Astrocyte (in vitro differentiated cells and primary cell): ENCODE results near the gene HYLS1. TPM values are rescaled to one million over a fixed set of nuclear protein-coding genes. Genes with fewer than 3 reads are reported as not detected.

Experiments
- DNase-seq: peaks from one replicate; pipeline ENCODE4 v3.0.0-alpha.2; 2010; ENCODE audit warnings: low read depth
- FAIRE-seq: peaks from 2 replicates; lab custom pipeline; 2011; peaks lifted over from hg19 to GRCh38; lab: Jason Lieb, UNC
- H2AFZ ChIP-seq: 2 replicates; pipeline ENCODE4 v1.6.0; 2012; ENCODE audit warnings: low read depth, low read length, inconsistent platforms
- H3K27ac ChIP-seq: 2 replicates; pipeline ENCODE4 v1.5.1; 2011; ENCODE audit warnings: low read depth, low read length, inconsistent platforms
- H3K27me3 ChIP-seq: 2 replicates; pipeline ENCODE4 v1.6.0; 2011; ENCODE audit warnings: low read length, inconsistent platforms; ENCODE audit not compliant: insufficient read depth
- H3K36me3 ChIP-seq: 2 replicates; pipeline ENCODE4 v1.5.1; 2011; ENCODE audit warnings: low read length, inconsistent platforms; ENCODE audit not compliant: insufficient read depth
- H3K4me1 ChIP-seq: 2 replicates; pipeline ENCODE4 v1.5.1; 2011; ENCODE audit warnings: low read length, inconsistent platforms; ENCODE audit not compliant: insufficient read depth
- H3K4me2 ChIP-seq: 2 replicates; pipeline ENCODE4 v1.6.0; 2012; ENCODE audit warnings: low read length, inconsistent platforms
- H3K4me3 ChIP-seq: 2 replicates; pipeline ENCODE4 v1.5.1; 2011; ENCODE audit warnings: low read depth, mild to moderate bottlenecking, low read length, inconsistent platforms; ENCODE audit not compliant: insufficient read depth
- H3K79me2 ChIP-seq: 2 replicates; pipeline ENCODE4 v1.6.0; 2012; ENCODE audit warnings: mild to moderate bottlenecking, low read length, inconsistent platforms; ENCODE audit not compliant: insufficient read depth
- H3K9ac ChIP-seq: 2 replicates; pipeline ENCODE4 v1.6.0; 2012; ENCODE audit warnings: mild to moderate bottlenecking, low read length, inconsistent platforms
- H3K9me3 ChIP-seq: 2 replicates; pipeline ENCODE4 v1.5.1; 2012; ENCODE audit warnings: low read depth, mild to moderate bottlenecking, low read length, inconsistent platforms; ENCODE audit not compliant: insufficient read depth
- H4K20me1 ChIP-seq: 2 replicates; pipeline ENCODE4 v1.6.0; 2012; ENCODE audit warnings: low read length, inconsistent platforms; ENCODE audit not compliant: insufficient read depth
- H3K27ac Mint-ChIP-seq: one replicate; pipeline ENCODE4 v1.8.0; 2021; ENCODE audit warnings: mild to moderate bottlenecking, mixed read lengths; ENCODE audit not compliant: unreplicated experiment
- H3K27me3 Mint-ChIP-seq: one replicate; pipeline ENCODE4 v1.8.0; 2021; ENCODE audit warnings: low read depth, mixed read lengths; ENCODE audit not compliant: unreplicated experiment
- H3K36me3 Mint-ChIP-seq: one replicate; pipeline ENCODE4 v1.8.0; 2021; ENCODE audit warnings: low read depth, mixed read lengths; ENCODE audit not compliant: unreplicated experiment
- H3K4me1 Mint-ChIP-seq: one replicate; pipeline ENCODE4 v1.8.0; 2021; ENCODE audit warnings: low read depth, mixed read lengths; ENCODE audit not compliant: unreplicated experiment
- H3K4me3 Mint-ChIP-seq: one replicate; pipeline ENCODE4 v1.8.0; 2021; ENCODE audit warnings: mild to moderate bottlenecking, moderate library complexity, mixed read lengths; ENCODE audit not compliant: unreplicated experiment
- H3K9me3 Mint-ChIP-seq: one replicate; pipeline ENCODE4 v1.8.0; 2021; ENCODE audit warnings: mild to moderate bottlenecking, mixed read lengths; ENCODE audit not compliant: unreplicated experiment
- CTCF ChIP-seq: IDR thresholded peaks from 2 replicates; pipeline ENCODE4 v1.5.1; 2011; ENCODE audit warnings: low read depth, mild to moderate bottlenecking, inconsistent platforms, low read length, moderate library complexity; ENCODE audit not compliant: insufficient read depth
- EZH2 ChIP-seq: IDR thresholded peaks from 2 replicates; pipeline ENCODE4 v1.6.1; 2012; ENCODE audit warnings: mild to moderate bottlenecking, low read length, inconsistent platforms; ENCODE audit not compliant: insufficient read depth
- total RNA-seq: library from RNA; stranded (reverse); gene quantifications from 2 replicates; pipeline ENCODE4 v1.2.1, GENCODE V29; 2021

Gene HYLS1
- total RNA-seq, 1 donor from 2014 or later = 3.2 TPM

DNA sequence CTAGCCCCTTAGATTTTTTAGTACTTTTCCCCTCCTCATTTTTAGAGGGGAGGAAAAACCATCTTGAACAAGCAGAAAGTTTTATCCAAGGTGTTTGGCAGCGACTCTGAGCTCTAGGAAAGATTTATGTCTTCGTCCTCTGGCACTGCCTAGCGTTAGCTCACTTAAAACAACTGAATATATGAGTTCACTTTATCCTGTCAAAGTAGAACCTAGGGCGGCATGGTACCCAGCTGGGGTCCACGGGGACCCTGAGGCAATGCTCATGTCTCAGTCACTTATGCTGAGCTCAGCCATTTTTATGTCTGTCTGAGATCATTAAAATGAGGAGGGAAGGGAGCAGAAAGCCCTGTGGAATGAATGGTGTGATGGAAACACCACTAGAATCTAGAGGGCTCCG is 44.2 kb downstream of the HYLS1 start:
- Histone ChIP-seq H3K27ac (no peak overlapping the region), H3K9ac (no peak overlapping the region), H3K4me2 (no peak overlapping the region), H4K20me1 (no peaks in the 10 kb centered on the region), H3K79me2 (no peaks in the 10 kb centered on the region), H2AFZ (no peak overlapping the region), H3K27me3 (peaks cover 11% of the 10 kb centered on the region), H3K4me3 (no peak overlapping the region), H3K4me1 (no peaks in the 10 kb centered on the region), H3K9me3 (no peaks in the 10 kb centered on the region), H3K36me3 (no peaks in the 10 kb centered on the region)
- no peak for FAIRE-seq
- TF ChIP-seq EZH2 (no peak), CTCF (no peak)
- no peak for DNase-seq
- H3K4me3 Mint-ChIP-seq = no peak overlapping the region
- H3K36me3 Mint-ChIP-seq = no peaks in the 10 kb centered on the region
- no peak overlapping the region for H3K27ac Mint-ChIP-seq
- H3K4me1 Mint-ChIP-seq = peaks cover 2% of the 10 kb centered on the region
- H3K9me3 Mint-ChIP-seq = no peaks in the 10 kb centered on the region
- H3K27me3 Mint-ChIP-seq = peaks cover 39% of the 10 kb centered on the region

- Histone ChIP-seq H3K4me2 (no peak overlapping the region), H3K4me3 (no peak overlapping the region), H3K36me3 (no peaks in the 10 kb centered on the region), H3K27me3 (peaks cover 9% of the 10 kb centered on the region), H3K79me2 (no peaks in the 10 kb centered on the region), H3K9ac (no peak overlapping the region), H4K20me1 (no peaks in the 10 kb centered on the region), H3K4me1 (no peaks in the 10 kb centered on the region), H2AFZ (no peak overlapping the region), H3K27ac (no peak overlapping the region), H3K9me3 (no peaks in the 10 kb centered on the region)
- no peak for DNase-seq
- Mint-ChIP-seq H3K27ac (no peak overlapping the region), H3K4me1 (peaks cover 2% of the 10 kb centered on the region), H3K27me3 (peaks cover 34% of the 10 kb centered on the region), H3K4me3 (no peak overlapping the region), H3K36me3 (no peaks in the 10 kb centered on the region), H3K9me3 (no peaks in the 10 kb centered on the region)
- FAIRE-seq = no peak
- TF ChIP-seq CTCF (no peak), EZH2 (no peak)
Measured at GRCh38 chr11:125932301-125932700, 44.8 kb downstream of the HYLS1 start.

GRCh38 chr11:125933030-125933813 is 45.8 kb downstream of the HYLS1 start:
- Mint-ChIP-seq H3K9me3 (no peaks in the 10 kb centered on the region), H3K4me1 (peaks cover 2% of the 10 kb centered on the region), H3K27ac (no peak overlapping the region), H3K4me3 (no peak overlapping the region), H3K36me3 (no peaks in the 10 kb centered on the region), H3K27me3 (peaks cover 34% of the 10 kb centered on the region)
- FAIRE-seq (no peak), DNase-seq (no peak)
- no peak for TF ChIP-seq CTCF
- TF ChIP-seq EZH2 = no peak
- Histone ChIP-seq H3K27me3 (peaks cover 4% of the 10 kb centered on the region), H3K9ac (no peak overlapping the region), H4K20me1 (no peaks in the 10 kb centered on the region), H3K36me3 (no peaks in the 10 kb centered on the region), H3K27ac (no peak overlapping the region), H3K4me1 (no peaks in the 10 kb centered on the region), H3K4me2 (no peak overlapping the region), H3K4me3 (no peak overlapping the region), H3K9me3 (no peaks in the 10 kb centered on the region), H2AFZ (no peak overlapping the region), H3K79me2 (no peaks in the 10 kb centered on the region)
